ENCODE data around the gene SHB. TPM values are rescaled to one million over a fixed set of nuclear protein-coding genes. Genes with fewer than 3 reads are reported as not detected.

The SHB gene
- total and polyA plus RNA-seq, 2 of the 8 experiments (the other 6 are each of a cell fraction or from before 2014, with no cell fraction given): 4.1 to 12.6 TPM

- H4K20me1 ChIP-seq (replicated peaks in 1 of 2; ENCODE audit: control insufficient read depth in 1 of 2, insufficient read depth in 2 of 2, low read length in 2 of 2): peaks cover 0 to 3% of the 10 kb centered on the region in 2 experiments
- H3K79me2 ChIP-seq (ENCODE audit: control insufficient read depth in 1 of 2, insufficient read depth in 2 of 2, low read length in 2 of 2): no peaks in the 10 kb centered on the region
- no peak overlapping the region for H3K4me3 ChIP-seq (ENCODE audit: extremely low read depth in 1 of 4, insufficient read depth in 2 of 4, low read depth in 3 of 4, low read length in 4 of 4)
- no peaks in the 10 kb centered on the region for H3K36me3 ChIP-seq (ENCODE audit: control insufficient read depth in 2 of 4, insufficient read depth in 4 of 4, low read length in 3 of 4)
- H4K91ac ChIP-seq (replicated peaks; ENCODE audit: insufficient read length, low read length): no peak overlapping the region
- H3K14ac ChIP-seq (ENCODE audit: insufficient read length): no peak overlapping the region
- no peaks in the 10 kb centered on the region for H3K27me3 ChIP-seq (replicated peaks in 1 of 4; ENCODE audit: control insufficient read depth in 3 of 4, extremely low read depth in 1 of 4, insufficient read depth in 3 of 4, low read length in 3 of 4)
- H3K23ac ChIP-seq (ENCODE audit: insufficient read length): no peak overlapping the region
- H2BK120ac ChIP-seq (replicated peaks; ENCODE audit: low read depth, low read length): no peak overlapping the region
- no peak overlapping the region for H3K4me2 ChIP-seq (ENCODE audit: insufficient read depth in 1 of 2, low read depth in 2 of 2, low read length in 2 of 2)
- no peak overlapping the region for H3K18ac ChIP-seq (ENCODE audit: extremely low read depth, low read length)
- FAIRE-seq (no peak), DNase-seq (ENCODE audit: low read depth in 1 of 2, low spot score in 2 of 2) (no peak)
- POLR2A ChIA-PET (ENCODE audit: partially characterized antibody): no interaction called here
- no peak overlapping the region for H4K5ac ChIP-seq (ENCODE audit: insufficient read length, low read depth, low read length)
- H3K56ac ChIP-seq (replicated peaks; ENCODE audit: insufficient read length, low read depth, low read length): no peak overlapping the region
- H2BK20ac ChIP-seq (ENCODE audit: low read length): no peak overlapping the region
- no peaks in the 10 kb centered on the region for H3K9me3 ChIP-seq (ENCODE audit: insufficient read depth in 2 of 2, low read depth in 1 of 2, low read length in 1 of 2)
- H2BK12ac ChIP-seq (ENCODE audit: low read depth, low read length): no peak overlapping the region
- CTCF ChIA-PET (ENCODE audit: partially characterized antibody): interaction anchor here (0.7 to 1.4 kb wide), 3 partner anchors 12 to 16 kb away, joined by 3 to 9 read pairs (median 4); no protein-coding TSS in a partner anchor
- H3K23me2 ChIP-seq (ENCODE audit: low read depth, low read length): no peaks in the 10 kb centered on the region
- H2BK5ac ChIP-seq (ENCODE audit: low read depth, low read length): no peak overlapping the region
- H3K9ac ChIP-seq (replicated peaks in 1 of 4; ENCODE audit: extremely low read depth in 1 of 4, low read depth in 3 of 4, low read length in 3 of 4): no peak overlapping the region
- H3K79me1 ChIP-seq (ENCODE audit: low read depth, low read length): 0 out of 2 replicates have a peak, but pooled peaks cover 2% of the 10 kb centered on the region
- 85% methylated on average over 11 of the region's 11 CpGs; no CpG with 5 or more reads in 1 of the 2 experiments for WGBS, 2 experiments (ENCODE audit: extremely low coverage in 1 of 2, insufficient coverage in 1 of 2, insufficient read length in 1 of 2, insufficient replicate concordance in 2 of 2, low coverage in 1 of 2, low lambda C conversion rate in 2 of 2, missing lambda C conversion rate in 1 of 2)
- no peak overlapping the region for H3K27ac ChIP-seq (ENCODE audit: low read depth, low read length)
- H2BK15ac ChIP-seq (ENCODE audit: low read length): no peak overlapping the region
- H2AK5ac ChIP-seq (ENCODE audit: low read depth, low read length): no peak overlapping the region
- H2AFZ ChIP-seq (ENCODE audit: low read length): no peak overlapping the region
- H3K4me1 ChIP-seq (replicated peaks in 1 of 4; ENCODE audit: control insufficient read depth in 3 of 4, insufficient read depth in 4 of 4, low read length in 3 of 4): peaks cover 0 to 12% (median 3%) of the 10 kb centered on the region in 4 experiments; a peak in 3 of 7 replicates
- no peak overlapping the region for H4K8ac ChIP-seq (ENCODE audit: extremely low read depth, insufficient read depth, low read length)
- no peak overlapping the region for H3K4ac ChIP-seq (replicated peaks; ENCODE audit: insufficient read length, low read depth, low read length)
- TF ChIP-seq EGR1 (IDR thresholded peaks at IDR 0.05; ENCODE audit: borderline replicate concordance, low read depth, low read length): no peak
- no peak for TF ChIP-seq SIN3A (conservative IDR thresholded peaks at IDR 0.05 in 1 of 2, IDR thresholded peaks at IDR 0.05 in 1 of 2; ENCODE audit: low read depth in 1 of 2, low read length in 2 of 2)
- TF ChIP-seq RAD21 (IDR thresholded peaks at IDR 0.05 in 1 of 2, conservative IDR thresholded peaks at IDR 0.05 in 1 of 2; ENCODE audit: low read depth in 2 of 2, low read length in 2 of 2): no peak
- no peak for TF ChIP-seq CHD1 (IDR thresholded peaks at IDR 0.05; ENCODE audit: low read depth, low read length)
- TF ChIP-seq MAFK (IDR thresholded peaks at IDR 0.05; ENCODE audit: low read depth, low read length): no peak
- no peak for TF ChIP-seq TAF1 (IDR thresholded peaks at IDR 0.05; ENCODE audit: low read depth, low read length)
- TF ChIP-seq RXRA (IDR thresholded peaks at IDR 0.05; ENCODE audit: insufficient read depth, low read depth, low read length): no peak
- TF ChIP-seq NANOG (IDR thresholded peaks at IDR 0.05; ENCODE audit: insufficient read depth, low read depth, low read length, poor library complexity, severe bottlenecking): no peak
- TF ChIP-seq KDM1A (IDR thresholded peaks at IDR 0.05; ENCODE audit: borderline replicate concordance, low read length): no peak
- no peak for TF ChIP-seq SIRT6 (IDR thresholded peaks at IDR 0.05; ENCODE audit: low read length)
- no peak for TF ChIP-seq RBBP5 (IDR thresholded peaks at IDR 0.05; ENCODE audit: borderline replicate concordance, low read depth, low read length)
- TF ChIP-seq JUN (IDR thresholded peaks at IDR 0.05; ENCODE audit: low read depth, low read length): no peak
- no peak for TF ChIP-seq TCF12 (IDR thresholded peaks at IDR 0.05; ENCODE audit: low read depth, low read length)
- TF ChIP-seq CREB1 (IDR thresholded peaks at IDR 0.05): no peak
- TF ChIP-seq POLR2AphosphoS5 (IDR thresholded peaks at IDR 0.05; ENCODE audit: low read depth, low read length): no peak
Measured at GRCh38 chr9:37929441-37929895, 139.6 kb downstream of the SHB start.
